ENCODE results near the gene SYNM.

Gene SYNM

GRCh38 chr15:99084965-99085364, 19.9 kb upstream of the SYNM start:
- DNase-seq (ENCODE audit: low read depth in 2 of 2): no peak

DNA sequence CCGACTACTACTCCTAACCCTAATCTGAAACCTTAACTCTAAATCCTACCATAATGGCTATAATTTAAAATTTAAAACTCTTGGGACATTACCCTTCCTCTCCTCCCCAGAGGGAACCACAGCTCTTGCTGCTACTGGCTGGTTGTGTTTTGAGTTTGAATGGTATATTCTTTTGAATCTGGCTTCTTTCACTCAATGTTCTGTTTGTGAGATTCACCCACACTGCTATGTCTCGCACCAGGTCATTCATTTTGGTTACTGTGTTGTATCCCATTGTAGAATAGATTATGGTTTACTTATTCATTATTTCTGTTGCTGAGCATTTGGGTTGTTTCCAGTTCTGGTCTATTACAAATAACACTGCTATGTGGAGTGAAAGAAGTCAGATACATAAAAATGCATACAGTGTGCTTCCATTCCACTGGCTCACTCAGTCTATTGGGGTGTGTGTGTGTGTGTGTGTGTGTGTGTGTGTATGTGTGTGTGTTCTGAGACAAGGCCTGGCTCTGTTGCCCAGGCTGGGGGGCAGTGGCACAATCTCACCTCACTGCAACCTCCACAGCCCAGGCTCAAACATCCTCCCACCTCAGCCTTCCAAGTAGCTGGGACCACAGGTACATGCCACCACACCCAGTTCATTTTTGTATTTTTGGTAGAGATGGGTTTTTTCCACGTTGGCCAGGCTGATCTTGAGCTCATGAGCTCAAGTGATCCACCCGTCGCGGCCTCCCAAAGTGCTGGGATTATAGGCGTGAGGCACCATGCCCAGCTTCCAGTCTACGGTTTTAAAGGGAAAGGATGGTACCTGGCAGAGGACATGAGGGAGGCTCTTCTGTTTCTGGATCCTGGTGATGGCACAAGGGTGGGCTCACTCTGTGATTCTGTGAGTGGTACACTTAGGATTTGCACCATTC, 19.2 kb upstream of the SYNM start:
- no peak for DNase-seq (ENCODE audit: low read depth in 2 of 2)

- DNase-seq (ENCODE audit: low read depth in 2 of 2): no peak
Measured at GRCh38 chr15:99086327-99086667, 18.6 kb upstream of the SYNM start.

DNA sequence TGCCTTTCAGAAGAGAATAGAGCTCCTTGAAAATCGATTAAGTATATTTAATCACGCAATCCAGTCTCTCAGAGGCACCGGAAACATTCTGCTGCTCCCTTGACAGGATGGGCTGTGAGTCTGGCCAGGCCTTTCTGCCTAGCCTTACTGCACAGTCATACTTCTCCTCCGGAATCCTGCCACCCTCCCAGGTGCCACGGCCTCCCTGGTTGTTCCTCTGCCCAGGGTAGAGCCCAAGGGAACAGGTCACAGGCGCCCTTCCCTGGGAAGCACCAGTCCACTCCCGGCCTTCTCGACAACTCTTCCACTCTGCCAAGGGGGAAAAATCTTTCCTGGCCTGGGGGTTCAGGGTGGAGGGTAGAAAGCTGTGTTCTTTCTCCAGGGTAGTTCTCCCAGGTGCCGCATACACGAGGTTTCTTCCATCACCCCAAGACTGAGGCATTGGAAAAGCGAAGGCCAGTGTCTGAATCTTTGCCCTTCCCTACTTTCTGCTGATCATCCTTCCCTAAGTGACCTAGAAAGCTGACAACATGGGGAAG, 17.4 kb upstream of the SYNM start:
- DNase-seq (ENCODE audit: low read depth in 2 of 2): no peak

DNA sequence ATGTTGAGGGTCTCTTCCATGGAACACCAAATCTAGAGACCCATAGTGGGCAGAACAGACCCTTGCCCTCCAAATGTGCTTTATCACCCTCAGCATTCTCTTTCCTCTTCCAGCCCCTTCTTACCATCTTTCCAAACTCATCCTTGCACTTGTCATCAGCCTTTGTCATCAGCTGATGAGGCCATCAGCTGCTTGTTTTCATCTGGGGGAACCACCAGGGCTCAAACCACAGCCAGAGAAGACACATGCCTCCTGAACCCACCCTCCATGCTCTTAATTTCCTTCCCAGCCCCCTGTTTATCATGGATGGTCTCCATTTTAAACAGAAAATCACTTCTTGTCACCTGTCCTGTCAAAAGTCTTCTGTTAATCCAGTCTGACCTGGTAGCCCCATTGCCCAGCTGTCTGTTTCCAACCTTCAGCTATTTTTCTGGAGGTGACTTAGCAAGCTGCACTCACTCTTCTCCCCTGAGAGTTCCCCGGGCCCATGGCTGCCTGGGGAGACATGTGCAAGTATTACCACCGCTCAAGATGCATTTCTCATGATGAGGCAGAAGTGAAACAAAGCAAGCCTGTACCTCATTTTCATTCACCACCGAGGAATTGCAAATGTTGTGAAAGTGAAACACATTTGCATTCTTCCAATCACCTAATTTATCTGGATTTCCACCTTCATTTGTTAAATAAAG, 14.7 kb upstream of the SYNM start:
- no peak for DNase-seq (ENCODE audit: low read depth in 2 of 2)

- no peak for DNase-seq (ENCODE audit: low read depth in 2 of 2)
Measured at GRCh38 chr15:99090938-99091337, 13.9 kb upstream of the SYNM start.

- DNase-seq (ENCODE audit: low read depth in 2 of 2): no peak
Measured at GRCh38 chr15:99092554-99093172, 12.2 kb upstream of the SYNM start.

GRCh38 chr15:99095626-99096025, 9.3 kb upstream of the SYNM start:
- DNase-seq (ENCODE audit: low read depth in 2 of 2): no peak

- DNase-seq (ENCODE audit: low read depth in 2 of 2): no peak
Measured at GRCh38 chr15:99096173-99096893, 8.5 kb upstream of the SYNM start.

DNA sequence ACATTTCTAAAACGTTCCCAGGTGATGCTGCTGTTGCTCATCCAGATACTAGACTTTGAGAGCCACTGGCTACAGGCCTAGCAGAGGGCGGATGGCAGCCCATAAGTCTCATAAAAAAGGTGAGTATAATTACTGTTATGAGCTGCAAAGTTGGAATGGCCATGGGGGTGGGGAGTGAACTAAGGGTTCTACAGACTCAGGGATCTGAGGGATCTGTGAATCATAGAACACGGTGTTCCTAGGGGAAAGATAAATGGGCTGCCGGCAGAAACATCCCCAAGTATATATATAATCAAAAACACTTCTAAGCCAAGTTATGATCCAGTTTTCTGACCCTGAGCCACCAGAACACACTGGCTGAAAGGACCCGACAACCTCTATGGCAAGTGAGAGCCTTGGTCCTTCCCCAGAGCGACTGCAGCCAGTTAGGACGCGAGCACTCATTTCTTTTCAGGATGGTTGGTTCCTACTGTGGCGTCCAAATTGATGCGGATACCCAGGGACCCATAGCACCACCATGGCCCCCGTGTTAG, 7.9 kb upstream of the SYNM start:
- no peak for DNase-seq (ENCODE audit: low read depth in 2 of 2)

DNA sequence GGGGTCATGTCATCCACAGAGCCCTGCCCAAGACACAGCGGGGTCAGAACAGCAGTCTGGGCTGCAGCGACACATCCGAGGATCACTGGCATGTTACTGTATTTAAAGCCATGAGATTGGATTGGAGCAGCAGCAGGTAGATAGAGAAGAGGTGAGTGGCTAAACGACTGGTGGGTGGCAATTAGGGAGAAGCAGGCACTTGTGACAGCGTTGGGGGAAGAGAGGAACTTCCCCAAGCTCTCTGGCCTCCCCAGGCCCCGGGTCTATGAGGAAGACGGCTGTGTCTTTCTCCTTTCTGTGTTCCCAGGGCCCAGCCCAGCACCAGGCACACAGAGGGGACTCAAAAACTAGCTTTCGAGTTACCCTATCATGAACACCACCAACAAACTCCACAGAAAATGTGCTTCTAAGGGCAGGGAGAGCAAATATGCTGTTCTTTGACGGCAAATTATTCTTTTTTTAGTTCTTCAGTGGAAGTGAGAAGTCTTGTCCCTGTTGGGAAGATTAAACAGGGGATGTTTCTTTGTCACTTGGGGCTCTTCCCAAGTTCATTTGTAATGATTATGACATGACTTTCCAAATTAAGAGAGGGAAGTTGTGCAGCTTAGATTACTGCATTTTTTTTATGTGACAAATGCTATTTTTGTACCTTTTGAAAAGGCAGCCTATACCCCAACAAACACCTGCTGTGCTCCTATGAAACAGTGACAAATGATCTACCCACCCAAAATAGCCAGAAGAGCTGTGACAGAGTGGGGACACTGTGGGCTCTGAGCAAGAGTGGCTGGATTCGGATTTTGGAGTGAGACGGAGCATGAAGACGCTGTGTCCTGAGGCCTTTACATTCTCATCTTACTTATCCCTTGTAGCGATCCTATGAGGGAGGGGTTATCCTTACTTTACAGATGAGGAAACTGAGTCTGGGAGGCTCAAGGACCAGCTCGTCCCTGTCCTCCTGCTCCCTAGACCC, 7.2 kb upstream of the SYNM start:
- no peak for DNase-seq (ENCODE audit: low read depth in 2 of 2)

DNA sequence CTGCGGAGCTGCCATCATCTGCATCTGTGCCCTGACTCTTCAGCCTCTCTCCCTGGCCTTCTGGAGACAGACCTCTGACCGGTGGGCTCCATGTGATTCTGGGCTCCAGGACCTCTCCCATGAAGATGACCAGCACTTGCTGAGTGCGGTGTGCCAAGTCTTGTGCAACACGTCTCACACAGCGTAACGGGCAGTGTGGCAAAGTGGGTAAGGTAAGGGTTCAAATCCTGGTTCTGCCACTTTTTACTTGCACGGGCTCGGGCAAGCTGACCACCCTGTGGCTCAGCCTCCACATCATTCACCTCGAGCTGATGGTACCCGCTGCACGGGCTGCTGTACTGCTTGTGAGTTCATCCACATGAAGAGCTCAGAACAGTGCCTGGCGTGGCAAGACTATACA, 6.5 kb upstream of the SYNM start:
- no peak for DNase-seq (ENCODE audit: low read depth in 2 of 2)

DNA sequence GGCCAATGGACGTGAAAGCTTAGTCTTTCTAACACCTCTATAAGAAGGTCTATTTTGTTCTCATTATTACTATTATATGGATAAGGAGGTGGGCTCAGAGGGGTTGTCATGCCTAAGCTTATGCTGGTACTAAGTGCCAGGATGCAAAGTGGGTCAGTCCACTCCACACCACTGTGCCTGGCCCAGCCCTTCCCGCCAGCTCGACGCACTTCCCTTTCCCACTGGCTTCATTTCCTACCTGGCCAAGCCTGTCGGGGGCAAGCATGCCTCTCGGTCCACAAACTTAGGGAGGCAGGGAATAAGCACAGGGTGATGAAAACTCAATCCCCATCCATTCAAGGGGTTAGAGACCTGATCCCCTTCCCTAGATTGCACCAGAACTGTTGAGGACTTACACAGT, 5.9 kb upstream of the SYNM start:
- no peak for DNase-seq (ENCODE audit: low read depth in 2 of 2)

DNA sequence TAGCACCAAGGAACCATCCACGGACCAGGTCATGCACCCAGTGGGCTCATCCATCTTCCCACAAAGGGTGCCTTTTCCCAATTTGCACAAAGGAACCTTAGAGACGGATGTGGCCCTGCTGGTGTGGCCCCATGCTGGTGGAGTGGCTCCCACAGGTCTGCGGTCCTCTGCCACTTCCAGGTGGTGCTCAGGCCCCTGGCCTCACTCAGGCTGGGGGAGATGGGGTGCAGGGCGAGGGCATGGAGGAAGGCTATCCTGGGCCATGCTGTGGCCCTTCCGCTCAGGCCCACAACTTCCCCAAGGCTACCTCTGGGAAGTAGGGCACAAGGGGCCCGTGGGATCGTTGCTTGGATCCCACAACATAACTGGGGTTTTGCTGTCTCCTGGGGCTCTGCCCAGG, 5.2 kb upstream of the SYNM start:
- no peak for DNase-seq (ENCODE audit: low read depth in 2 of 2)

GRCh38 chr15:99100245-99101173, 4.4 kb upstream of the SYNM start:
- DNase-seq (ENCODE audit: low read depth in 2 of 2): peak; percentile 10 to 58

DNA sequence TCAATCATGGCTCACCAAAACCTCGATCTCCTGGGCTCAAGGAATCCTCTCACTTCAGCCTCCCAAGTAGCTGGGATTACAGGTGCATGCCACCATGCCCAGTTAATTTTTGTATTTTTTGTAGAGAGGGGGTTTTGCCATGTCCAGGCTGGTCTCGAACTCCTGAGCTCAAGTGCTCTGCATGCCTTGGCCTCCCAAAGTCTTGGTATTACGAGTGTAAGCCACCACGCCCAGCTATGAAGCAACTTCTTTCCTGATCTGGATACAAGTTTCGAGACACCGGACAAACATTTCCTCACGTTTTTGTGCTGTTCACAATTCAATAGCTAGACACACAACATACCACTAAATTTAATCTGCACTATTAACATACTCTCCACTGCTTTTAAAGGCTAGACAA, 3.4 kb upstream of the SYNM start:
- no peak for DNase-seq (ENCODE audit: low read depth in 2 of 2)

DNA sequence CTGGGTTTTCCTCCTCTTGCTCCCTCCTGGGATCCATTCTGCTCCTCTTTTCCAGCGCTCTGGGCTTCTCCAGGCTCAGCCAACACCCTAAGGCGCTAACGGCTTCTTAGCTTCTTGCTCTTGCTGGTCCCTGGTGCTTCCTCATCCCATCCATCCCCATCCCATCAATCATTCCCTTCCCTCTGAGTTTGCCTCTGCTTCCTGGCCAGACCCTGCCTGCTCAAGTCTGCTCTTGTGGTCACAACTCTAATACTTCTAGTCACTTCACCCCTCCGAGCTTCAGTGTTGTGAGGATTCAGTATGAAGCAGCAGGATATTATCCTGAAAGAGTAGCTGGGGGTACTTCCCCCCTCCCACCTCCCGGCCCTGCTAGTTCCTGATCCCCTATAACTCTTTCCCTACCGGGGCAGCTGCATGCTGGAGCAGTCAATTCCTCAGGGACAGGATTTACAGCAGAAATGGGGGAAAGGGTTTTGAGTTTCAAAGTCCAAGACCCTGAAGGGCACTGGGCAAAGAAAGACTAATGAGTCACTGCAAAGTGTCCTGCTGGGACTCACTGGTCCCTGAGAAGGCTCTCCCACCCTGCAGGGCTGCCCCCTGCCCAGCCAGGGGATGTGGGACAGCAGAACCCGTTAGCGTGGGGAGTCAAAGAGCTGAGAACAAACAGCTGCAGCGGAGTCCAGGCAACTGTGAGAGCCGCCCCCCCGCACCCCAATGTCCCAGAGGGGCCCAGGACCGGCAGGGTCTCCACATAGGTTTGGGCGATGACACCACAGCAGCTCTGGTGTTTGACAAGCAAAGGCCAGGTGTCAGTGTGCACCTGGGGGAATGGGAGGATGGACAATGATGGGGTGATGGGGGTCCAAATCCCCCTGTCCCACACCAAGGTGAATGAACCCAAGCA, 2.3 kb upstream of the SYNM start:
- DNase-seq (ENCODE audit: low read depth in 2 of 2): no peak

- no peak for DNase-seq (ENCODE audit: low read depth in 2 of 2)
Measured at GRCh38 chr15:99103279-99103678, 1.6 kb upstream of the SYNM start.
